ENCODE data around the gene PPFIA1. TPM values are rescaled to one million over a fixed set of nuclear protein-coding genes. Genes with fewer than 3 reads are reported as not detected.

PPFIA1 gene
- total and polyA plus RNA-seq, 9 donors = 20.5 to 60.3 (median 37.8) TPM

- intact Hi-C loops (cut with DNase I) = no loop called here
- Histone ChIP-seq H3K36me3 (no peaks in the 10 kb centered on the region), H3K27me3 (no peaks in the 10 kb centered on the region), H3K9me3 (no peaks in the 10 kb centered on the region), H3K4me3 (no peak overlapping the region), H3K4me1 (ENCODE audit: insufficient read depth) (peaks cover 11% of the 10 kb centered on the region), H3K27ac (peak overlapping the region in 1 of 2 donors; percentile 19)
- WGBS, 3 donors = 27 to 62% (median 28%) methylated on average over 25 of the region's 25 CpGs
- peak in 1 of 5 donors; percentile 53 for DNase-seq
- no peak for TF ChIP-seq EP300 (IDR thresholded peaks at IDR 0.05)
- no peak for TF ChIP-seq CTCF (IDR thresholded peaks at IDR 0.05)
- no peak for TF ChIP-seq POLR2A (IDR thresholded peaks at IDR 0.05)
These were observed 94.5 kb downstream of the PPFIA1 start for GRCh38 chr11:70364745-70365543.

GRCh38 chr11:70365544-70365927, 95.0 kb downstream of the PPFIA1 start:
- TF ChIP-seq CTCF (IDR thresholded peaks at IDR 0.05) (no peak), EP300 (IDR thresholded peaks at IDR 0.05) (no peak), POLR2A (IDR thresholded peaks at IDR 0.05) (no peak)
- Histone ChIP-seq H3K4me3 (no peak overlapping the region), H3K36me3 (no peaks in the 10 kb centered on the region), H3K27ac (peak overlapping the region in 1 of 2 donors; percentile 19), H3K27me3 (no peaks in the 10 kb centered on the region), H3K4me1 (ENCODE audit: insufficient read depth) (peaks cover 11% of the 10 kb centered on the region), H3K9me3 (no peaks in the 10 kb centered on the region)
- no peak for DNase-seq
- intact Hi-C loops (cut with DNase I) = no loop called here
- 28 to 70% (median 45%) methylated on average over 3 of the region's 3 CpGs for WGBS, 3 donors

GRCh38 chr11:70367071-70367470, 96.6 kb downstream of the PPFIA1 start:
- Histone ChIP-seq H3K4me3 (no peak overlapping the region), H3K4me1 (ENCODE audit: insufficient read depth) (peaks cover 11% of the 10 kb centered on the region), H3K27ac (no peak overlapping the region), H3K36me3 (no peaks in the 10 kb centered on the region), H3K9me3 (no peaks in the 10 kb centered on the region), H3K27me3 (no peaks in the 10 kb centered on the region)
- intact Hi-C loops (cut with DNase I) = no loop called here
- no peak for DNase-seq
- no peak for TF ChIP-seq CTCF (IDR thresholded peaks at IDR 0.05)
- no peak for TF ChIP-seq EP300 (IDR thresholded peaks at IDR 0.05)
- no peak for TF ChIP-seq POLR2A (IDR thresholded peaks at IDR 0.05)
- WGBS, 3 donors = 41 to 65% (median 62%) methylated on average over 8 of the region's 8 CpGs

GRCh38 chr11:70368961-70369360, 98.5 kb downstream of the PPFIA1 start:
- DNase-seq = no peak
- no peaks in the 10 kb centered on the region for H3K9me3 ChIP-seq
- H3K4me1 ChIP-seq (ENCODE audit: insufficient read depth) = peaks cover 6% of the 10 kb centered on the region
- WGBS, 3 donors = 91 to 97% (median 92%) methylated on average over 2 of the region's 2 CpGs
- intact Hi-C loops (cut with DNase I) = no loop called here
- H3K27me3 ChIP-seq = no peaks in the 10 kb centered on the region
- TF ChIP-seq CTCF (IDR thresholded peaks at IDR 0.05) (no peak), POLR2A (IDR thresholded peaks at IDR 0.05) (no peak), EP300 (IDR thresholded peaks at IDR 0.05) (no peak)
- H3K27ac ChIP-seq = no peak overlapping the region
- no peak overlapping the region for H3K4me3 ChIP-seq
- H3K36me3 ChIP-seq = no peaks in the 10 kb centered on the region

All from ovary (tissue), 9 donors.